Measurements from ENCODE around the gene GRM7.

Gene GRM7

GRCh38 chr3:6857510-6857909, 3.4 kb upstream of the GRM7 start:
- Histone ChIP-seq H3K36me3 (no peaks in the 10 kb centered on the region), H3K27me3 (peaks cover 9% of the 10 kb centered on the region), H3K9me3 (no peaks in the 10 kb centered on the region), H3K4me3 (ENCODE audit: low read depth, low read length) (no peak overlapping the region), H3K4me1 (no peaks in the 10 kb centered on the region)
- TF ChIP-seq CTCF (IDR thresholded peaks at IDR 0.05; ENCODE audit: low read depth, low read length): no peak
- DNase-seq: no peak

GRCh38 chr3:6860149-6860953, 564 bp upstream of the GRM7 start:
- Histone ChIP-seq H3K4me3 (ENCODE audit: low read depth, low read length) (no peak overlapping the region), H3K4me1 (no peaks in the 10 kb centered on the region), H3K36me3 (no peaks in the 10 kb centered on the region), H3K9me3 (no peaks in the 10 kb centered on the region), H3K27me3 (peaks cover 9% of the 10 kb centered on the region)
- TF ChIP-seq CTCF (IDR thresholded peaks at IDR 0.05; ENCODE audit: low read depth, low read length): no peak
- DNase-seq: no peak

- DNase-seq: no peak
- TF ChIP-seq CTCF (IDR thresholded peaks at IDR 0.05; ENCODE audit: low read depth, low read length): no peak
- Histone ChIP-seq H3K4me3 (ENCODE audit: low read depth, low read length) (no peak overlapping the region; the same call in 1 of the 2 replicates), H3K9me3 (no peaks in the 10 kb centered on the region), H3K27me3 (peaks cover 9% of the 10 kb centered on the region), H3K4me1 (no peaks in the 10 kb centered on the region), H3K36me3 (no peaks in the 10 kb centered on the region)
These were observed 698 bp downstream of the GRM7 start for GRCh38 chr3:6861625-6862000.

GRCh38 chr3:6862041-6862879, 1.3 kb downstream of the GRM7 start:
- TF ChIP-seq CTCF (IDR thresholded peaks at IDR 0.05; ENCODE audit: low read depth, low read length): no peak
- no peaks in the 10 kb centered on the region for H3K36me3 ChIP-seq
- H3K27me3 ChIP-seq: peaks cover 9% of the 10 kb centered on the region
- no peaks in the 10 kb centered on the region for H3K9me3 ChIP-seq
- DNase-seq: no peak
- H3K4me1 ChIP-seq: no peaks in the 10 kb centered on the region
- H3K4me3 ChIP-seq (ENCODE audit: low read depth, low read length): no peak overlapping the region; the same call in 1 of the 2 replicates

- no peak for DNase-seq
- H3K4me3 ChIP-seq (ENCODE audit: low read depth, low read length): no peak overlapping the region
These were observed 1.9 kb downstream of the GRM7 start for GRCh38 chr3:6862880-6863195.

More at GRCh38 chr3:6862880-6863195, 1.9 kb downstream of the GRM7 start:
- Histone ChIP-seq H3K4me1 (no peaks in the 10 kb centered on the region), H3K36me3 (no peaks in the 10 kb centered on the region), H3K27me3 (peaks cover 9% of the 10 kb centered on the region), H3K9me3 (no peaks in the 10 kb centered on the region)
- no peak for TF ChIP-seq CTCF (IDR thresholded peaks at IDR 0.05; ENCODE audit: low read depth, low read length)
